K562 (cell line): ENCODE results near the gene CTPS2.

Experiments used
- CEBPB ChIP-seq: fragments of 450-650 bp; IDR thresholded peaks from 2 replicates; pipeline ENCODE4 v1.6.1; 2016; ENCODE audit warnings: missing genetic modification characterization, missing compliant biosample characterization
- CHAMP1 ChIP-seq: fragments of 450-650 bp; IDR thresholded peaks from 2 replicates; pipeline ENCODE4 v1.6.1; 2016; ENCODE audit warnings: mild to moderate bottlenecking
- CTCF ChIP-seq, 3 experiments: IDR thresholded peaks in 2 of 3; conservative IDR thresholded peaks in 1 of 3; 2 replicates each; pipeline ENCODE4 v1.5.1; 2011 to 2012; ENCODE audit warnings: low read length in 3 of 3, mild to moderate bottlenecking in 3 of 3, control low read depth in 2 of 3, improper control_type of control experiment in 1 of 3, inconsistent platforms in 1 of 3, low read depth in 1 of 3, mixed read lengths in 1 of 3, moderate library complexity in 1 of 3; ENCODE audit not compliant: insufficient read depth in 2 of 3
- EP300 ChIP-seq: IDR thresholded peaks from 2 replicates; pipeline ENCODE4 v1.6.1; 2012; ENCODE audit warnings: low read length, improper control_type of control experiment
- GTF2B ChIP-seq: IDR thresholded peaks from 2 replicates; pipeline ENCODE4 v1.6.1; 2011; ENCODE audit not compliant: insufficient read length; ENCODE audit errors: extremely low read depth
- HMGXB4 ChIP-seq: sonication (generic); formaldehyde crosslinking; IDR thresholded peaks from 2 replicates; pipeline ENCODE4 v1.8.1; 2023; ENCODE audit warnings: mild to moderate bottlenecking, missing genetic modification reagents
- JUNB ChIP-seq: fragments of 450-650 bp; formaldehyde crosslinking; conservative IDR thresholded peaks from 2 replicates; pipeline ENCODE4 v1.4.0; 2020; ENCODE audit warnings: mild to moderate bottlenecking
- NRF1 ChIP-seq, 2 experiments: fragments of 450-650 bp; IDR thresholded peaks in 1 of 2; conservative IDR thresholded peaks in 1 of 2; 2 replicates each; pipeline ENCODE4 v1.6.1; 2014; ENCODE audit warnings: mild to moderate bottlenecking in 2 of 2
- POLR3A ChIP-seq: IDR thresholded peaks from 2 replicates; pipeline ENCODE4 v1.6.1; 2011; ENCODE audit warnings: borderline replicate concordance, mild to moderate bottlenecking, moderate library complexity; ENCODE audit not compliant: insufficient read length, insufficient read depth; ENCODE audit errors: extremely low read depth
- RAD21 ChIP-seq, 2 experiments: fragments of 250-450 bp in 1 of 2; fragments of 450-650 bp in 1 of 2; sonication (Bioruptor Pico) in 1 of 2; formaldehyde crosslinking in 1 of 2; IDR thresholded peaks in 1 of 2; conservative IDR thresholded peaks in 1 of 2; 2 replicates each; pipeline versions ENCODE4 v1.4.0 to v1.8.0; 2020 to 2022; ENCODE audit warnings: mild to moderate bottlenecking in 2 of 2, moderate library complexity in 1 of 2
- ZNF274 ChIP-seq: IDR thresholded peaks from 2 replicates; pipeline ENCODE4 v1.6.1; 2011; ENCODE audit warnings: low read depth, mild to moderate bottlenecking, low read length, moderate library complexity, borderline replicate concordance
- ZNF79 ChIP-seq: fragments of 250-450 bp; sonication (Bioruptor Pico); IDR thresholded peaks from 2 replicates; pipeline ENCODE4 v1.4.0; 2020; ENCODE audit warnings: low read depth, mild to moderate bottlenecking, moderate library complexity
- TF ChIP-seq, protein P1 (sequence below): sonication (generic); formaldehyde crosslinking; IDR thresholded peaks from 2 replicates; pipeline ENCODE4 v1.8.0; 2022; ENCODE audit warnings: missing genetic modification reagents, mild to moderate bottlenecking, moderate library complexity, borderline replicate concordance

DNA sequence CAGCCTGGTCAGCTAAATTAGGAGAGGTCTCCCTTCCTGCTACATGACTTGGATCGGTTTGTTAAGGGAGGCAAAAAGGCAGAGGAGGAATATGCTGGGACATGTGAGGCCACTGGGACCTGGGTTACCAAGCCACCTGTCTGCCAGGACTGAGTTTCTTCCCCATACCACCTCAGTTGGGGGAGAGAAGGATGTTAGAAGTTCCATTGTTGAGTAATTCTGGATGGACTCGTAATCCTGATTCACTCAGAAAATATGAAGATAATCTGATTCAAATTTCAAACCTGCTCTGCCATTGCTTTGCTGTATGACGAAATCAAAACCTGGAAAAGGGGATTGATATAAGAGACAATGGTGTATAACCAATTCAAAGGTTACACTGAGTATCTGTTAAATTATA lies 159.9 kb downstream of the CTPS2 start:
- no peak for TF ChIP-seq RAD21 (CRISPR knock-in tag; conservative IDR thresholded peaks at IDR 0.05 in 1 of 2, IDR thresholded peaks at IDR 0.05 in 1 of 2)
- TF ChIP-seq CHAMP1: no peak
- no peak for TF ChIP-seq ZNF274
- no peak for TF ChIP-seq CTCF (IDR thresholded peaks at IDR 0.05 in 2 of 3, conservative IDR thresholded peaks at IDR 0.05 in 1 of 3; ENCODE audit: insufficient read depth in 2 of 3, low read depth in 1 of 3, low read length in 3 of 3)
- no peak for TF ChIP-seq HMGXB4
- TF ChIP-seq EP300: no peak
- TF ChIP-seq CEBPB (tag): no peak
- no peak for TF ChIP-seq NRF1 (conservative IDR thresholded peaks at IDR 0.05 in 1 of 2, IDR thresholded peaks at IDR 0.05 in 1 of 2)
- TF ChIP-seq GTF2B: no peak
- TF ChIP-seq JUNB (CRISPR knock-in tag): no peak
- no peak for TF ChIP-seq ZNF79
- TF ChIP-seq POLR3A: no peak
- TF ChIP-seq, protein P1, sequence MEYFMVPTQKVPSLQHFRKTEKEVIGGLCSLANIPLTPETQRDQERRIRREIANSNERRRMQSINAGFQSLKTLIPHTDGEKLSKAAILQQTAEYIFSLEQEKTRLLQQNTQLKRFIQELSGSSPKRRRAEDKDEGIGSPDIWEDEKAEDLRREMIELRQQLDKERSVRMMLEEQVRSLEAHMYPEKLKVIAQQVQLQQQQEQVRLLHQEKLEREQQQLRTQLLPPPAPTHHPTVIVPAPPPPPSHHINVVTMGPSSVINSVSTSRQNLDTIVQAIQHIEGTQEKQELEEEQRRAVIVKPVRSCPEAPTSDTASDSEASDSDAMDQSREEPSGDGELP: no peak
